Activated CD4-positive, alpha-beta T cell treated with anti-CD3 and anti-CD28 coated beads for 24 hours (primary cell): ENCODE measurements around the gene S100A9.
"Not testable (repeated sequence)": the region's sequence is repeated elsewhere in the genome, so short reads cannot be mapped to it uniquely, and the experiment has no call there.

Experiments used
- DNase-seq, 2 donors: peaks; one replicate each; pipeline ENCODE4 v3.0.0-alpha.2; 2020; ENCODE audit warnings: low read depth in 2 of 2

S100A9 gene

DNA sequence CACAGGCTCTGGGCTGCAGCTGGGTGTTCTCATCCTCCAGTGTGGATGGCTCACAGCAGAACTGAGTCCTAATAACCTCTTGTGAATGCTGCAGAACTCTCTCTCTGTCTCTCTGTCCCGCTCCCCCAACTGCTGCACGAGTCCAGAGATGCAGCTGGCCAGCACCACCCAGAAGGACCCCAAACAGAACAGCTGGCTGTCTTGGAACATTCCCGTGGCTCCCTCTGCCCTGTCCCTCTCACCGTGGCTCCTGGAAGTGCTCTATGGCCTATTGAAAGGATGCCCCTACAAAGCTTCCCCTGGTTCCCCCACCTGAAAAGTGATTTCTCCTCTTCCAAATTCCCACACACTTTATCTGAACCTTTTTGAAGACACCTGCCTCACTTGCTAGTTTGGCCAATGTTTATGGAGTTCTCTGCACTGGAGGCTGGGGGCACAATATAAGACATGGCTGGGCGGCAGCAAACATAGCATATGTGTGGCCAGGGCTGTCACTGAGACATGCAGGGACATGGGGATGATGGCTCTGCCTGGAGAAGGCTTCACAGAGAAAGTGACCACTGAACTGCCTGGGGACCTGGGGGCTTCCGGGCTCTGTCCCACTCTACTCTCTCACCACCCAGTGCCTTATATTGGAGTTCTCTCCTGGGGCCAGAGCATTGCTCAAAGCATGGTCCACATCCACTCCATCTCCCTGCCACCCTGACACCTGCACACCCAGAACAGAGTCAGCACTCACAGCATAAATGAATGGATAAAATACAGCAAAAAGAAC is 48.4 kb downstream of the S100A9 start:
- not testable (repeated sequence) for DNase-seq

DNA sequence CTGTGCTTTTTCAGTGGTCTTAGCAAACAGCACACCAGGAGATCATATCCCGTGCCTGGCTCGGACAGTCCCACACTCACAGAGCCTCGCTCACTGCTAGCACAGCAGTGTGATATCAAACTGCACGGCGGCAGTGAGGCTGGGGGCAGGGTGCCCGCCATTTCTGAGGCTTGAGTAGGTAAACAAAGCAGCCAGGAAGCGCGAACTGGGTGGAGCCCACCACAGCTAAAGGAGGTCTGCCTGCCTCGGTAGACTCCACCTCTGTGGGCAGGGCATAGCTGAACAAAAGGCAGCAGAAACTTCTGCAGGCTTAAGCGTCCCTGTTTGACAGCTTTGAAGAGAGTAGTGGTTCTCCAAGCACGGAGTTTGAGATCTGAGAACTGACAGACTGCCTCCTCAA is 49.6 kb downstream of the S100A9 start:
- not testable (repeated sequence) for DNase-seq
